B cell (primary cell): ENCODE data around the gene HMCN1. TPM values are rescaled to one million over a fixed set of nuclear protein-coding genes. Genes with fewer than 3 reads are reported as not detected.

ENCODE experiments used
- ATAC-seq: fragments of 200-7000 bp; cut with Tn5 transposase; one replicate; pipeline ENCODE4 v1.10.0; 2021; ENCODE audit warnings: low read depth, mild to moderate bottlenecking, moderate number of reproducible peaks, moderate library complexity
- CTCF ChIA-PET: fragments of 350-600 bp; sonication (Branson Sonifier 250); formaldehyde crosslinking; loops from one replicate; lab custom pipeline; 2021; ENCODE audit warnings: antibody characterized with exemption, inconsistent platforms; lab: Charles Lee
- POLR2A ChIA-PET: fragments of 350-600 bp; sonication (Branson Sonifier 250); formaldehyde crosslinking; loops from one replicate; lab custom pipeline; 2021; ENCODE audit warnings: antibody characterized with exemption; lab: Charles Lee
- DNase-seq: peaks from one replicate; pipeline ENCODE4 v3.0.0; 2013
- H2AFZ ChIP-seq: 2 replicates; pipeline ENCODE4 v1.6.1; 2012; ENCODE audit warnings: mild to moderate bottlenecking, low read depth, low read length; ENCODE audit not compliant: insufficient read depth, poor library complexity, severe bottlenecking
- H3K27ac ChIP-seq, 2 donors: 1 replicate in 1 of 2; 2 replicates in 1 of 2; pipeline ENCODE4 v1.5.1; 2012 to 2013; ENCODE audit warnings: low read length in 2 of 2, mild to moderate bottlenecking in 2 of 2, moderate library complexity in 1 of 2
- H3K27me3 ChIP-seq, 4 experiments: fragments of 200-600 bp in 1 of 4; sonication (generic) in 1 of 4; replicated peaks in 1 of 4; 1 replicate in 2 of 4; 2 replicates in 2 of 4; pipeline versions ENCODE4 v1.6.1 to v1.7.0; 2013 to 2016; ENCODE audit warnings: low read length in 3 of 4, mild to moderate bottlenecking in 2 of 4, mixed read lengths in 1 of 4, moderate library complexity in 1 of 4; ENCODE audit not compliant: insufficient read depth in 4 of 4, control insufficient read depth in 3 of 4; ENCODE audit errors: control extremely low read depth in 1 of 4
- H3K36me3 ChIP-seq, 2 experiments: replicated peaks in 1 of 2; 1 replicate in 1 of 2; 2 replicates in 1 of 2; pipeline versions ENCODE4 v1.6.1 to v1.7.1; 2013; ENCODE audit warnings: low read length in 1 of 2; ENCODE audit not compliant: insufficient read depth in 2 of 2, control insufficient read depth in 1 of 2; ENCODE audit errors: control extremely low read depth in 1 of 2, extremely low read depth in 1 of 2
- H3K4me1 ChIP-seq, 2 donors: fragments of 200-600 bp in 1 of 2; sonication (generic) in 1 of 2; 1 replicate in 1 of 2; 2 replicates in 1 of 2; pipeline versions ENCODE4 v1.5.1 to v1.6.1; 2013 to 2017; ENCODE audit warnings: low read length in 2 of 2; ENCODE audit not compliant: control insufficient read depth in 2 of 2, insufficient read depth in 2 of 2
- H3K4me2 ChIP-seq: replicated peaks from 2 replicates; pipeline ENCODE3; 2012; ENCODE audit warnings: mild to moderate bottlenecking, low read depth, low read length; ENCODE audit not compliant: poor library complexity, severe bottlenecking
- H3K4me3 ChIP-seq, 5 experiments: fragments of 200-600 bp in 1 of 5; sonication (generic) in 1 of 5; 1 replicate in 3 of 5; 2 replicates in 2 of 5; pipeline versions ENCODE4 v1.5.1 to v1.7.0; 2011 to 2016; ENCODE audit warnings: low read length in 4 of 5, mild to moderate bottlenecking in 4 of 5, low read depth in 2 of 5, control low read depth in 1 of 5, moderate library complexity in 1 of 5; ENCODE audit not compliant: insufficient read depth in 1 of 5; ENCODE audit errors: control extremely low read depth in 1 of 5, extremely low read depth in 1 of 5
- H3K79me2 ChIP-seq: fragments of 200-600 bp; sonication (generic); one replicate; pipeline ENCODE4 v1.6.0; 2016; ENCODE audit warnings: low read length; ENCODE audit not compliant: control insufficient read depth, insufficient read depth
- H3K9ac ChIP-seq: fragments of 200-600 bp; sonication (generic); 2 replicates; pipeline ENCODE4 v1.6.1; 2017; ENCODE audit warnings: mild to moderate bottlenecking, low read length, moderate library complexity
- H3K9me3 ChIP-seq, 3 donors: one replicate each; pipeline versions ENCODE4 v1.6.1 to v1.7.1; 2013; ENCODE audit warnings: low read length in 2 of 3; ENCODE audit not compliant: control insufficient read depth in 2 of 3, insufficient read depth in 1 of 3; ENCODE audit errors: control extremely low read depth in 1 of 3
- H4K20me1 ChIP-seq: 2 replicates; pipeline ENCODE4 v1.6.0; 2012; ENCODE audit warnings: mild to moderate bottlenecking, low read length; ENCODE audit not compliant: insufficient read depth, control insufficient read depth, poor library complexity, severe bottlenecking
- H3K27ac Mint-ChIP-seq: one replicate; pipeline ENCODE4 v1.8.0; 2021; ENCODE audit warnings: mixed read lengths
- H3K27me3 Mint-ChIP-seq: one replicate; pipeline ENCODE4 v1.8.0; 2021; ENCODE audit warnings: mixed read lengths
- H3K4me1 Mint-ChIP-seq: one replicate; pipeline ENCODE4 v1.8.0; 2021; ENCODE audit warnings: mixed read lengths
- H3K4me3 Mint-ChIP-seq: one replicate; pipeline ENCODE4 v1.8.0; 2021; ENCODE audit warnings: mixed read lengths
- H3K9me3 Mint-ChIP-seq: one replicate; pipeline ENCODE4 v1.8.0; 2022; ENCODE audit warnings: mixed read lengths; ENCODE audit not compliant: insufficient read depth
- EZH2 ChIP-seq: IDR thresholded peaks from 2 replicates; pipeline ENCODE4 v1.6.1; 2012; ENCODE audit warnings: borderline replicate concordance, low read depth, mild to moderate bottlenecking, moderate library complexity, low read length; ENCODE audit not compliant: insufficient read depth, poor library complexity, severe bottlenecking
- WGBS: methylation state at CpG from one replicate; pipeline ENCODE4 v1.1.5; 2013; ENCODE audit warnings: missing lambda C conversion rate; ENCODE audit not compliant: insufficient coverage; 5-methylcytosine and 5-hydroxymethylcytosine counted together
- intact Hi-C: fragments of 100-400 bp; cut with micrococcal nuclease; formaldehyde crosslinking; loops from one replicate; pipeline ENCODE4 v1.10.0; 2022
- polyA plus RNA-seq: library from polyadenylated mRNA; depleted of rRNA; stranded (reverse); fragments of >200 nt; gene quantifications from 2 replicates; pipeline ENCODE4 v1.2.3, GENCODE V29; 2012
- total RNA-seq, 2 donors: library from RNA; stranded (reverse); fragments of 120-200 nt in 1 of 2; gene quantifications; 1 replicate in 1 of 2; 2 replicates in 1 of 2; pipeline versions ENCODE4 v1.2.3 to v1.2.4, GENCODE V29; 2013 to 2022
- TF ChIP-seq, protein P1 (sequence below): fragments of 200-600 bp; IDR thresholded peaks from one replicate; pipeline ENCODE4 v1.8.0; 2022; ENCODE audit warnings: antibody characterized with exemption, mild to moderate bottlenecking

HMCN1 gene
- total and polyA plus RNA-seq, 2 donors (not counting 1 experiment from before 2014, with no cell fraction given) = not detected

DNA sequence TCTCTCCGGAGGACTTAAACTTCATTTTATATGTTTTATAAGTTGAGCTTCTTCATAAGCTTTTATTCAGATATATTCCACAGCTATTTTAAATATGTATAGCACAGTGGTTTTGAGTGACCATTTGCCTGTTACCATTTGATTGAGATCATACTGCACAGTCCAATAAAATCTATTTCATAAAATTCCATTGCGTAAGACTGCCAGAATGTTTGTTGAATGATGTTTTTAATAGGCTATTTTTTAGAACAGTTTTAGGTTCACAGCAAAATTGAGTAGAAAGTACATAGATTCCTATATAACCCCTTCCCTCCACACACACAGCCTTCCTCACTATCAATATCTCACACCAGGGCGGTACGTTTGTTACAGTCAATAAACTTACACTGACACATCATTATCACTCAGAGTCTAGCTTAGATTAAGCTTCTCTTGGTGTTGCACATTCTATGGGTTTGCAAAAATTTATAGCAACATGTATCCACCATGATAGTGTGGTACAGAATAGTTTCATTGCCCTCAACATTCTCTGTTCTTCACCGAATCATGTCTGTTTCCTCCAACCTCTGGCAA, 433.0 kb downstream of the HMCN1 start:
- H3K4me3 ChIP-seq = no peak overlapping the region

DNA sequence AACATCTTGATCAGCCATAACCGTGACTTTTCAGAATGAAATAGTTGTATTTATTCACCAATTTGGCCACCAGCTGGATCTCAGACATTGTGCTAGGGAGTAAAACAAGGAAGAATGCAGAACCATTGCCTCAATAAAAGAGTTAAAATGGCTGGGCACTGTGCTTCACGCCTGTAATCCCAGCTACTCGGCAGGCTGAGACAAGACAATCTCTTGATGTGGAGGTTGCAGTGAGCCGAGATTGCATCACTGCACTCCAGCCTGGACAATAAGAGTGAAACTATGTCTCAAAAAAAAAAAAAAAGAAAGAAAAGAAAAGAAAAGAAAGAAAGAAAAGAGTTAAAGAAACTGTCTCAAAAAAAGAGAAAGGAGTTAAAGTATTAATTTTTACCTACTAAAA, 441.4 kb downstream of the HMCN1 start:
- H4K20me1 ChIP-seq = no peaks in the 10 kb centered on the region
- no peak overlapping the region for H3K4me2 ChIP-seq
- 88% methylated on average over 1 of the region's 4 CpGs for WGBS
- H3K4me1 Mint-ChIP-seq = no peaks in the 10 kb centered on the region
- no peaks in the 10 kb centered on the region for H3K9me3 Mint-ChIP-seq
- H3K27me3 Mint-ChIP-seq = peaks cover 3% of the 10 kb centered on the region
- no peak overlapping the region for H3K27ac Mint-ChIP-seq
- no peaks in the 10 kb centered on the region for H3K9me3 ChIP-seq
- H3K9ac ChIP-seq = no peak overlapping the region
- no peak overlapping the region for H2AFZ ChIP-seq
- no peak overlapping the region for H3K4me3 Mint-ChIP-seq
- TF ChIP-seq EZH2 = no peak
- TF ChIP-seq, protein P1, sequence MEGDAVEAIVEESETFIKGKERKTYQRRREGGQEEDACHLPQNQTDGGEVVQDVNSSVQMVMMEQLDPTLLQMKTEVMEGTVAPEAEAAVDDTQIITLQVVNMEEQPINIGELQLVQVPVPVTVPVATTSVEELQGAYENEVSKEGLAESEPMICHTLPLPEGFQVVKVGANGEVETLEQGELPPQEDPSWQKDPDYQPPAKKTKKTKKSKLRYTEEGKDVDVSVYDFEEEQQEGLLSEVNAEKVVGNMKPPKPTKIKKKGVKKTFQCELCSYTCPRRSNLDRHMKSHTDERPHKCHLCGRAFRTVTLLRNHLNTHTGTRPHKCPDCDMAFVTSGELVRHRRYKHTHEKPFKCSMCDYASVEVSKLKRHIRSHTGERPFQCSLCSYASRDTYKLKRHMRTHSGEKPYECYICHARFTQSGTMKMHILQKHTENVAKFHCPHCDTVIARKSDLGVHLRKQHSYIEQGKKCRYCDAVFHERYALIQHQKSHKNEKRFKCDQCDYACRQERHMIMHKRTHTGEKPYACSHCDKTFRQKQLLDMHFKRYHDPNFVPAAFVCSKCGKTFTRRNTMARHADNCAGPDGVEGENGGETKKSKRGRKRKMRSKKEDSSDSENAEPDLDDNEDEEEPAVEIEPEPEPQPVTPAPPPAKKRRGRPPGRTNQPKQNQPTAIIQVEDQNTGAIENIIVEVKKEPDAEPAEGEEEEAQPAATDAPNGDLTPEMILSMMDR = no peak
- ChIA-PET POLR2A (no interaction called here), CTCF (no interaction called here)
- H3K79me2 ChIP-seq = no peaks in the 10 kb centered on the region
- no peak for ATAC-seq
- no peak overlapping the region for H3K27ac ChIP-seq
- intact Hi-C loops = no loop called here
- no peaks in the 10 kb centered on the region for H3K4me1 ChIP-seq
- DNase-seq = no peak
- no peak overlapping the region for H3K4me3 ChIP-seq
- no peaks in the 10 kb centered on the region for H3K36me3 ChIP-seq
- H3K27me3 ChIP-seq = no peaks in the 10 kb centered on the region

More for the DNA sequence above, 433.0 kb downstream of the HMCN1 start:
- H3K9me3 ChIP-seq = no peaks in the 10 kb centered on the region
- POLR2A ChIA-PET = no interaction called here
- CTCF ChIA-PET = no interaction called here
- no peaks in the 10 kb centered on the region for H3K4me1 ChIP-seq
- no peak for ATAC-seq
- Mint-ChIP-seq H3K4me1 (no peaks in the 10 kb centered on the region), H3K9me3 (no peaks in the 10 kb centered on the region), H3K27ac (no peak overlapping the region), H3K4me3 (no peak overlapping the region), H3K27me3 (peaks cover 3% of the 10 kb centered on the region)
- intact Hi-C loops = no loop called here
- no peak overlapping the region for H3K9ac ChIP-seq
- no peaks in the 10 kb centered on the region for H3K79me2 ChIP-seq
- no peak overlapping the region for H3K27ac ChIP-seq
- H3K36me3 ChIP-seq = no peaks in the 10 kb centered on the region
- no peaks in the 10 kb centered on the region for H4K20me1 ChIP-seq
- TF ChIP-seq, protein P1 = no peak
- no peak for TF ChIP-seq EZH2
- no CpG with 5 or more reads among the region's 5 CpGs for WGBS
- no peak for DNase-seq
- no peak overlapping the region for H2AFZ ChIP-seq
- H3K27me3 ChIP-seq = no peaks in the 10 kb centered on the region
- H3K4me2 ChIP-seq = no peak overlapping the region
